Activated naive CD8-positive, alpha-beta T cell treated with anti-CD3 and anti-CD28 coated beads, Interleukin-2, amount 50 U/mL, for 16 hours (primary cell): ENCODE measurements around the gene RHD.
"Not testable (repeated sequence)": the region's sequence is repeated elsewhere in the genome, so short reads cannot be mapped to it uniquely, and the experiment has no call there.

Experiments used
- DNase-seq: peaks from one replicate; pipeline ENCODE4 v3.0.0-alpha.2; 2020; ENCODE audit warnings: low read depth, low spot score

Gene RHD

GRCh38 chr1:25272238-25272637 lies at the start of gene RHD:
RHD (plus strand) TSS chr1:25272509; CDS start chr1:25272548, 39 bp downstream.
- not testable (repeated sequence) for DNase-seq

- DNase-seq: no peak
These were observed 49.7 kb upstream of the RHD start for GRCh38 chr1:25222606-25223005.

GRCh38 chr1:25223471-25223870 lies 48.8 kb upstream of the RHD start:
- DNase-seq: no peak

DNA sequence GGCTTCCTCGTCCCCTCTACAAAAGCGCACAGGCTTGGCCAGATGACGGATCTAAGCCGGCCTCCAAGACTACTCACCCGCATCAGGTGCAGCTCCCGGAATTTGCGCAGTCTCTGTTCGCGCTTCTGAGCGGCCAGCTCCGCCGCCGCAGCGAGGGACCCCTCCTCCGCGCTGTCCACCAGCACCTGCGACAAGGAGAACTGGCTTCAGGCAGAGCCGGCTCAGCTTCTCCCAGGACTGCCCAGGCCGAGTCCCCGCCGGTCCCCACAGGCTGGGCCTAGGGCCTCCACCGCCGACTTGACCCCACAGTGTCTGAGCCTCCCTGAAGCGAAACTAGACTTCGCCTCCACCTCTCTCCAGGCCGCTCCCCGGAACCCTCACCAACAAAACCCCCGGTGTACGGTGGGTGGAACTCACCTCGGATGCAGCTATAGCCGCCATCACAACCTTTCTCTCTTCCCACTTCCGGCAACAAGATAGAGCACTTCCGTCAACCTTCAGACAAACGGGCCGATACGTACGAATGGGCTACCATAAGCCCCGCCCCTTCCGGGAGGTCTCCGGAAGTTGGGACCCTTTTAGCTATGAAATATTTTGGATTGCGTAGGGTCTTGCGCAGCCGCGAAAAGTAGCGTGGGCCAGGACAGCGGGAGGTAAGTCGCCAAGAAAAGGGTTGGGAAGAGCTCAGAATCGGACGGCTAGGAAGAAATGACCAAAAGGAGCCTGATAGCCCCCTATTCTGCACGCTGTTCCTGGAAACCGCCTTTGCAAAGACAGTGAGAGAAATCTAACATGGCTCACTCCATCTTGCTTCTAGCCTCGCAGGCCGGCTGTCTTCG lies 40.1 kb upstream of the RHD start, which contains the start of gene SYF2:
TSS of gene SYF2 (minus strand) at position 476 of the 839 bp plus-strand sequence. CDS start at position 441, 35 bp downstream.
- DNase-seq: peak; percentile 89

- DNase-seq: peak; percentile 15
These were observed 39.2 kb upstream of the RHD start for GRCh38 chr1:25232866-25233784.

GRCh38 chr1:25235411-25235810 lies 36.9 kb upstream of the RHD start:
- not testable (repeated sequence) for DNase-seq

- DNase-seq: not testable (repeated sequence)
These were observed 36.0 kb upstream of the RHD start for GRCh38 chr1:25236261-25236660.

DNA sequence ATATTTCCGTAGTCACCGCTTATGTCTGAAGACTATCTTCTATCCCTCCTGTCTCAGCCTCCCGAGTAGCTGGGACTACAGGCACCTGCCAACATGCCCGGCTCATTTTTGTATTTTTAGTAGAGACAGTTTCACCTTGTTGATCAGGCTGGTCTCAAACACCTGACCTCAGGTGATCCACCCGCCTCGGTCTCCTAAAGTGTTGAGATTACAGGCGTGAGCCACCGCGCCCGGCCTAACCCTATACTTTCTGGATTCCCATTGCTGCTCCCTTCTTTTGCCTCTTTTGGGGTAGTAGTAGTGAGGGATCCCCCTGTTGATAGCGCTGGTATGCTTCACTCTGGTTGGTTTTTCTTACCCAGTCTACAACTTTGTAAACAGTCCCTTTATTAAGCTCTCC lies 34.3 kb upstream of the RHD start:
- DNase-seq: no peak

DNA sequence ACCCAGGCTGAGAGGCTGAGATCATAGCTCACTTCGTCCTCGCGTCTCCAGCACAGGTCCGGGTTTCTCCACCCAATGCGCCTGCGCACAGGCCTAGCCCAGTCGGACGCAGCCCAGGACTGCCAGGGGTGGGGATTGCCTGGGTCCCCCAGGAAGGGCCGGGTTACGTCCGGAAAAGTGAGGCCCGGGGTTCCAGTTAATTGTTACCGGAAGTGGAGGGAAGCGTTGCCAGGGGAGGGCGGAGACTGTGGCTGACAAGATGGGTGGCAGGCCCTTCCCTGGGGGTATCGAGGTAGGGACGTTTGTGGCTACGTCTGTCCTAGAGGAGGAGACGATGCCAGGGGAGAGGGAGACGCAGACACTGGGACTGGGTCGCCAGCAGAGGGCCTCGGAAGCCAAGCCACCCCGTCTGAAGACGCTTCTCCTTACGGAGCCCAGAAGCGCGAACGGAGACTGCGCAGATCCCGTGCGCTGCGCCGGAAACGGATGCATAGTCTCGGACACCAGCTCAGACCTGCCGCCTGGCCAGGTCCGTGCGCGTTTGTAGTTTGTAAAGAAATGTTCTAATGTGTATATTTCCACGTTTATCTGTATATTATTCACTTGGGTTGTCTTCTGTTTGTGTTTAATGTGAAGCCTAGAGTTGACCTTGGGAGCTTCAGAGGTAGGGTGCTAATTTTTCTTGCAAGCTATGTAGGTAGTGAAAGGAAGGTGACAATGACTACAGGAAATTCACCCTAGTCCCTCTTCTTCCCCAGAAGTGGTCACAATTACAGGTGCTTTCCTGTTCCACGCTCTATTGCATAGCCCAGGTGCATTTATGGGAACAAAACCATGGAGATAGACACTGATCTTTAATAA lies 32.4 kb upstream of the RHD start:
- DNase-seq: peak; percentile 73

DNA sequence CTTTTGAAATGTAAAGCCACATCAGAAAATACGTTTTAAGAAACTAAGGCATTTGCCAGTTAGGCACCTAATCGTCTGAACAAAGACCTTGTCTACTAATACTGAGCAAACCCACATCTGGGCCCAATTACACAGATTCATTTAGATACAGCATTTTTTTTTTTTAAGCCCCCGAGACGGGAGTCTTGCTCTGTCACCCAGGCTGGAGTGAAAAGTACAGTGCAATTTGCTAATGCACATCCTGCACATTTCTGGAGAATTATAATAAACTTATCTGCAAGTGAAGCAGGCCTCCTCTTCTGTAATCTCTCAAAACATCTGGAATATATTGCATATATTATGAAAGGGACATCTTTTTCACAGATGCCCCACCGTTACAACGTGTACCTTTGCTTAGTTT lies 28.4 kb upstream of the RHD start:
- no peak for DNase-seq

DNA sequence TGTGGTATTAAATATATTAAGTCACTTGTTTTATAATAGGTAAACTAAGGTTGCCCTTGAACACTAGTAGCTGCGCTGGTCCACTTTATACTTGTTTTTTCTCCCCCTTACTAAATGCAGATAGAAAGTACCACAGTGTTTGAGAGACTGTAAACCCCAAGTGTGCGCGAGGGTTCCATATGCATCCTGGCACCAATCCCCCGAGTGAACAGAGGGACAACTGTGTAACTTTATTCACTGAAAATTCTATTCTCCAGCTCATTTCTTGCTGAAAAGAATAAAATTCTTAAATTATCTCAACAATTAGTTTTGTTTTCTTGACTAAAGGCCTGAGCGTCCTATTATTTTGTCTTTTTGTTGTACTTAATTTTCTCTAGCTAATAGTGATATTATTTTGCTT lies 26.9 kb upstream of the RHD start:
- DNase-seq: no peak

GRCh38 chr1:25245809-25246599 lies 26.3 kb upstream of the RHD start:
- DNase-seq: no peak

GRCh38 chr1:25246600-25247023 lies 25.7 kb upstream of the RHD start:
- no peak for DNase-seq

- DNase-seq: peak; percentile 99
These were observed 25.1 kb upstream of the RHD start, which contains the start of gene RSRP1 for GRCh38 chr1:25247024-25247828. RSRP1 (minus strand) TSS chr1:25247454; CDS start chr1:25246963, 491 bp downstream.

DNA sequence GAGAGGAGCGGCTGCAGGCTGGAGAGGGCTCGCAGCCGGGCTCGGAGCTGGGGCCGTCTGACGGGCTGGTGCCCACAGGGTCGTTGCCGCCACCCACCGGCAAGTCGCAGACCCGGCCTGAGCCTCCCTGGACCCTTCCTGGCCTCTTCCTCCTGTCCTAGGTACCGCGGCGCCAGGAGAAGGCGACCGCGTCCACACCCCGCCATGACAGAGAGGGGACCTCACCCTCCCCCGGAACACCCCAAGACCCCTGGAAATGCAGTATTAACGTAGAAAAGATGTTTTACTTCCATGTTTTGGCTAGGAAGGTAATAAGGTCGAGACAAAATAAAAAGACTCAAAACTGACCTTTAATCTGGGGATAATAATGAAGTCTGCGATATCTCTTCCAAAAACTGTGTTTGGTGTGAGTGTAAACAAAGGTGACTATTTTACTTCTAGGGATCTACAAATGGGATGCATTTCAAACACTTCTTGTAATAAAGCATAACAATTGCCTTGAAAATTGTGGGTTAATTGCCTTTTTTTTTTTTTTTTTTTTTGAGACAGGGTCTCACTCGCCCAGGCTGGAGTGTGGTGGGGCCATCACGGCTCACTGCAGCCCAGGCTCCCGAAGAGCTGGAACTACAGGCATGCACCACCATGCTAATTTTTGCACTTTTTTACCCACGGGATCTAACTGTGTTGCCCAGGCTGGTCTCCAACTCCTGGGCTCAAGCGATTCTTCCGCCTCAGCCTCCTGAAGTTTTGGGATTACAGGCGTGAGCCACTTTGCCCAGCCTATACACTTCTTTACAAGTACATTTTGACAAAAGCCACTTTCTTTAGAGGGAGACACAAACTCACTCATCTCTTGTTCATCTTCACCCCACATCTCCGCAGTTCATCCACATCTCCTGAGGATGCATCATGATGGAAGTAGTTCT lies 24.2 kb upstream of the RHD start:
- DNase-seq: no peak

GRCh38 chr1:25253911-25254310 lies 18.4 kb upstream of the RHD start:
- no peak for DNase-seq

DNA sequence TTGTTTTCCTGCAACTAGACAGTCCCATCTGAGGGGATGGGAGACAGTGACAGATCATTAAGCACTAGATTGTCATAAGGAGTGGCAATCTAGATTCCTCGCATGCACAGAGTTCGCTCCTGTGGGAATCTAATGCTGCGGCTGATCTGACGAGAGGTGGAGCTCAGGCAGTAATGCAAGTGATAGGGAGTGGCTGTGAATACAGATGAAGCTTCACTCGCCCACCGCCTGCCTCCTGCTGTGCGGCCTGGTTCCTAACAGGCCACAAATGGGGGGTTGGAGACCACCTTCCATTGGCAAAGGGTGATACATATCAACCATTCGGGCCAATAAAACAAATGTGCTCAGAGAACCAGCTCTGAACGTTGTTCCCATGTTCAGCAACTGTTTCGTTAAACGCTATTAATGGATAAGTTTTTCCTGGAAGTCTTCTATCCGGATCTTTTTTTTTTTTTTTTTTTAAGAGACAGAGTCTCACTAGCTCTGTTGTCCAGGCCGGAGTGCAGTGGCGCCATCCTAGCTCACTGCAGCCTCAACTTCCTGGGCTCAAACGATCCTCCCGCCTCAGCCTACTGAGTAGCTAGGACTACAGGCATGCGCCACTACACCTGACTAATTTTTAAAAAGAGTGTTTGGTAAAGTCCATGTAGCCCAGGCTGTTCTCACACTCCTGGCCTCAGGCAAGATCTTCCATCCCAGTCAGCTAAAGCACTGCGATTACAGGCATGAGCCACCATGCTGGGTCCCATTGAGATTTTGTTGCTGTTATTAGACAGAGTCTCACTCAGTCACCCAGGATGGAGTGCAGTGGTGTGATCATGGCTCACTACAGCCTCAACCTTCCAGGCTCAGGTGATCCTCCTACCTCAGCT lies 16.4 kb upstream of the RHD start:
- no peak for DNase-seq

DNA sequence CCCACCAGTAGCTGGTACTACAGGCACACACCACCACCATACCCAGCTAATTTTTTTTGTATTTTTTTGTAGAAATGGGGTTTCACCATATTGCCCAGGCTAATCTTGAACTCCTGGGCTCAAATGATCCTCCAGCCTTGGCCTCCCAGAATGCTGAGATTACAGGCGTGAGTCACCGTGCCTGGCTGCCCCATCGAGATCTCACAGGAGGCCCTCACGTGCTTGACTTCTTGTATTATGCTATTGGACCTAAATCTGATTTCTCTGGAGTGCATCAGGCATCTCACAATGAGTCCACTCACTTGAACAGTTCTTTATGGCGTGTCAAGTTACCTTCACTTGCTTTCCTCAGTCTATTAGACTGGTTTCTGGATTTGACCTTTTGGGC lies 15.7 kb upstream of the RHD start:
- DNase-seq: no peak
